Heart right ventricle (tissue), 16 donors: ENCODE measurements around the gene ATF3. TPM values are rescaled to one million over a fixed set of nuclear protein-coding genes. Genes with fewer than 3 reads are reported as not detected.
A peak's percentile ranks its signal among the peaks of the same experiment; 100 is the strongest.

Experiments used
- ATAC-seq, 8 donors: fragments of 200-7000 bp; cut with Tn5 transposase; one replicate each; pipeline ENCODE4 v1.9.1; 2020; ENCODE audit warnings: mild to moderate bottlenecking in 8 of 8, moderate library complexity in 8 of 8, moderate number of reproducible peaks in 1 of 8
- DNase-seq, 2 donors: peaks; one replicate each; pipeline ENCODE4 v3.0.0-alpha.2; 2020
- H3K27ac ChIP-seq, 10 donors: fragments of 200-600 bp; sonication (generic) in 2 of 10; one replicate each; pipeline versions ENCODE4 v1.5.0 to v1.8.0; 2020 to 2022; ENCODE audit warnings: mild to moderate bottlenecking in 3 of 10
- H3K27me3 ChIP-seq, 7 donors: fragments of 200-600 bp; one replicate each; pipeline ENCODE4 v1.8.0; 2021 to 2022; ENCODE audit warnings: mild to moderate bottlenecking in 2 of 7
- H3K36me3 ChIP-seq, 9 donors: fragments of 200-600 bp; sonication (generic) in 1 of 9; one replicate each; pipeline versions ENCODE4 v1.5.0 to v1.8.0; 2020 to 2022; ENCODE audit warnings: mild to moderate bottlenecking in 2 of 9
- H3K4me1 ChIP-seq, 9 donors: fragments of 200-600 bp; sonication (generic) in 1 of 9; one replicate each; pipeline versions ENCODE4 v1.5.0 to v1.8.0; 2020 to 2022; ENCODE audit warnings: mild to moderate bottlenecking in 4 of 9
- H3K4me3 ChIP-seq, 10 donors: fragments of 200-600 bp; sonication (generic) in 2 of 10; one replicate each; pipeline versions ENCODE4 v1.5.0 to v1.8.0; 2020 to 2022; ENCODE audit warnings: mild to moderate bottlenecking in 7 of 10, moderate library complexity in 2 of 10
- H3K9me3 ChIP-seq, 11 donors: fragments of 200-600 bp in 10 of 11; sonication (generic) in 2 of 11; one replicate each; pipeline versions ENCODE4 v1.5.0 to v1.8.0; 2013 to 2022; ENCODE audit warnings: mild to moderate bottlenecking in 2 of 11, control low read depth in 1 of 11, moderate library complexity in 1 of 11
- CTCF ChIP-seq, 9 donors: fragments of 200-600 bp; sonication (generic) in 2 of 9; IDR thresholded peaks; one replicate each; pipeline versions ENCODE4 v1.5.0 to v1.8.0; 2021 to 2022; ENCODE audit warnings: antibody characterized with exemption in 9 of 9, mild to moderate bottlenecking in 5 of 9, moderate library complexity in 1 of 9
- WGBS, 2 donors: extraction: QIAGEN DNeasy Blood & Tissue Kit; methylation state at CpG; one replicate each; pipeline ENCODE4 v1.1.7; 2013; ENCODE audit warnings: inconsistent platforms in 1 of 2; 5-methylcytosine and 5-hydroxymethylcytosine counted together
- intact Hi-C, 10 donors: fragments of 100-400 bp; cut with DNase I; formaldehyde crosslinking; loops; one replicate each; pipeline versions ENCODE4 v1.11.1 to v1.14.2; 2022
- polyA plus RNA-seq, 2 donors: library from polyadenylated mRNA; stranded (reverse); fragments of 200-250 nt; gene quantifications; one replicate each; pipeline ENCODE4 v1.2.3, GENCODE V29; 2013
- total RNA-seq, 10 donors: library from RNA; stranded (reverse); fragmentation: NEBNext Ultra II Directional in 3 of 10; extraction: Animal tissue kit (Norgen Biotek cat#: 25700) in 3 of 10; gene quantifications; one replicate each; pipeline versions ENCODE4 v1.2.1 to v1.2.4, GENCODE V29; 2021 to 2023
- donor health status: Arrhythmogenic right ventricular cardiomyopathy.
- donor health status: ischemic (EF 13 %, LVEDD 7.1; RV severe dilation, severe dysfunction).
- donor health status: healthy with polysubstance abuse.
- donor health status: DM: no; HTN: yes; CAD: no.
- donor health status: DM: no; HTN: no; CAD: no.
- donor health status: ischemic (EF 25% LVEDD 6.9; RV normal size, moderate dysfunction).
- donor health status: ischemic (EF 25% LVEDD 5.7; RV mildly dilated, moderate dysfunction).
- donor health status: healthy.
- donor health status: DM: yes; HTN: yes; CAD: no.
- donor health status: Ischemic cardiomyopathy.
- donor health status: ischemic (EF 35%, LVEDD 5.7; RV mildly dilated, moderate dysfunction).
- donor health status: nonischemic (EF 11% LVEDD 7.7; RV severe dilation, severe dysfunction).
- donor health status: DM: yes; HTN: yes; CAD: no.
- donor health status: PGD.
- donor health status: ischemic (EF 29% LVEDD 5.4; RV normal size, mild dysfunction).
- donor health status: nonischemic (EF 23%, LVEDD 6.1; RV moderate dilation, normal function).

The ATF3 gene
- total and polyA plus RNA-seq, 12 donors, result 8.4 to 684 (median 25.9) TPM

DNA sequence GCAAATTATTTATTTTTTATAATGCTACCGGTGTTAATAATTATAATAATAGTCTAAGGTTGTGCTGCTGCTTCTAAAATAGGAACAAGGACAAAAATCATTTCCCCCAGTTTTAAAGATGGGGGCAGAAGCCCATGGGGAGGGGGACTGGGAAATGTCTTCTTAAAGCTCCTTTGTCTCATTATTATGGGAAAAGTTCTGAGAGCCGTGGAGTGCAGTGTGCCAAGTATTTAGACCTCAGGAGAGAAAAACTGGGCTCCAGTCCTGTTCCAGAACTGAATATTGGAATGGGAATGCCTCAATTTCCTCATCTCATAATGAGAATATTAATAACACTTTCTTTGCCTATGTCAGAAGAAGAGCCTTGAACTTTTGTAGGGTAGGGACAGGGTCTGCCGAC is 40.9 kb upstream of the ATF3 start:
- TF ChIP-seq CTCF (IDR thresholded peaks at IDR 0.05), result no peak
- Histone ChIP-seq H3K36me3 (no peaks in the 10 kb centered on the region), H3K27me3 (no peaks in the 10 kb centered on the region), H3K4me3 (no peak overlapping the region), H3K9me3 (peaks cover 0 to 6% (median 0%) of the 10 kb centered on the region in 11 donors), H3K27ac (peak overlapping the region in 5 of 10 donors; percentile 54 to 89 (median 84)), H3K4me1 (peaks cover 0 to 19% (median 13%) of the 10 kb centered on the region in 9 donors)
- ATAC-seq (no peak), DNase-seq (no peak)
- intact Hi-C loops, result loop anchor here in 4 of 10 donors (2.0 to 10.0 kb wide), 4 partner anchors 35 to 93 kb away; no protein-coding TSS in a partner anchor
- WGBS, 2 donors, result 76 to 81% methylated on average over 3 of the region's 3 CpGs

GRCh38 chr1:212568978-212569537 is 39.5 kb upstream of the ATF3 start:
- intact Hi-C loops, result loop anchor here in 3 of 10 donors (5.0 to 10.0 kb wide), 3 partner anchors 33 to 94 kb away; no protein-coding TSS in a partner anchor
- no peaks in the 10 kb centered on the region for H3K9me3 ChIP-seq
- WGBS, 2 donors, result 75 to 79% methylated on average over 5 of the region's 5 CpGs
- TF ChIP-seq CTCF (IDR thresholded peaks at IDR 0.05), result no peak
- no peaks in the 10 kb centered on the region for H3K27me3 ChIP-seq
- ATAC-seq (no peak), DNase-seq (no peak)
- peaks cover 0 to 19% (median 13%) of the 10 kb centered on the region in 9 donors for H3K4me1 ChIP-seq
- H3K27ac ChIP-seq, result no peak overlapping the region
- H3K36me3 ChIP-seq, result no peaks in the 10 kb centered on the region
- no peak overlapping the region for H3K4me3 ChIP-seq

DNA sequence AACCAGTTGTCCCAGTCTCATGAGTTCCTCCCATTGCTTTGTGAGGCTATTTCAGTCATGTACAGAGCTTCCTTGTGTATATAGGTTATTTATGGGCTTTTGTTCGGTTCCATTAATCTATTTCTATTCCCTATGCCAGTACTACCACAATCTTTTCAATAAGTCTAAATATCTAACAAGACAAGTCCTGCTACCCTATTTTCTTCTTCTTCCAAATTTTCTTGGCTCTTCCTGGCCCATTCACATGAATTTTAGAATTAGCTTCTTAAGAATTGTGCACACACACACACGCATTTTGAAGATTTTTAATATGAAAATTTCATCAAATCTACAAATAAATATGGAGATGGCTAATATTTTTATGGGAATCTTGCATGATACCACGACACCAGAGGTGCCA is 33.8 kb upstream of the ATF3 start:
- ATAC-seq, result no peak
- H3K4me3 ChIP-seq, result no peak overlapping the region
- WGBS, 2 donors, result 89 to 97% methylated on average over 3 of the region's 3 CpGs
- TF ChIP-seq CTCF (IDR thresholded peaks at IDR 0.05), result no peak
- intact Hi-C loops, result no loop called here
- DNase-seq, result no peak
- H3K27ac ChIP-seq, result no peak overlapping the region
- H3K9me3 ChIP-seq, result no peaks in the 10 kb centered on the region
- no peaks in the 10 kb centered on the region for H3K27me3 ChIP-seq
- H3K4me1 ChIP-seq, result peaks cover 0 to 4% (median 0%) of the 10 kb centered on the region in 9 donors
- no peaks in the 10 kb centered on the region for H3K36me3 ChIP-seq

DNA sequence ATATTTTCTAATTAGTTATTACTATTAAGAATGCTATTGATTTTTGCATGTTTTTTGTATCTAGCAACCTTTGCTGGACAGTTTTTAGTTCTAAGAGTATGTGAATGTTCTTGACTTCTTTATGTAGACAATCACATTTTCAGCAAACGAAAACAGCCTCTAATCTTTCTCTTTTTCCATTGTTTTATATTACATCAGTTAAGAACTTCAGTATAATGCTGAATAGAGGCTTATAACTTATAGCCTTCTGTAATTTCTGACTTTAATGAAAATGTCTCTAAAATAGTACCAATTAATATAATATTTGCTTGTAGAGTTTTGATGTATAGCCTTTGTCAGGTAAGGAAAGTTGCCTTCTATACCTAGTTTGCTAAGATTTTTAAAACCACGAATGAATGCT is 33.2 kb upstream of the ATF3 start:
- intact Hi-C loops, result no loop called here
- Histone ChIP-seq H3K27me3 (no peaks in the 10 kb centered on the region), H3K27ac (no peak overlapping the region), H3K9me3 (no peaks in the 10 kb centered on the region), H3K4me3 (no peak overlapping the region), H3K4me1 (peaks cover 0 to 9% (median 0%) of the 10 kb centered on the region in 9 donors), H3K36me3 (no peaks in the 10 kb centered on the region)
- ATAC-seq, result no peak
- no peak for DNase-seq
- no peak for TF ChIP-seq CTCF (IDR thresholded peaks at IDR 0.05)
- 91 to 93% methylated on average over 2 of the region's 2 CpGs for WGBS, 2 donors
